Mesenchymal stem cell (in vitro differentiated cells and primary cell): ENCODE results near the gene FAM114A2.

Source experiments
- DNase-seq: peaks from one replicate; pipeline ENCODE4 v3.0.0-alpha.2; 2013
- H2AFZ ChIP-seq: one replicate; pipeline ENCODE4 v1.6.1; 2013; ENCODE audit warnings: low read depth, mild to moderate bottlenecking, control low read depth, inconsistent platforms, low read length, moderate library complexity
- H2AK5ac ChIP-seq: 2 replicates; pipeline ENCODE4 v1.6.1; 2013; ENCODE audit warnings: low read length, moderate library complexity, mild to moderate bottlenecking, inconsistent platforms; ENCODE audit not compliant: severe bottlenecking
- H2BK120ac ChIP-seq: one replicate; pipeline ENCODE4 v1.6.1; 2013; ENCODE audit warnings: low read depth, mild to moderate bottlenecking, inconsistent platforms, low read length, moderate library complexity
- H2BK12ac ChIP-seq, 2 experiments: one replicate each; pipeline ENCODE4 v1.6.1; 2013; ENCODE audit warnings: inconsistent platforms in 2 of 2, low read length in 2 of 2, mild to moderate bottlenecking in 2 of 2, moderate library complexity in 2 of 2, control low read depth in 1 of 2
- H2BK15ac ChIP-seq: one replicate; pipeline ENCODE4 v1.6.1; 2013; ENCODE audit warnings: mild to moderate bottlenecking, low read depth, inconsistent platforms; ENCODE audit not compliant: poor library complexity, severe bottlenecking
- H2BK5ac ChIP-seq: 2 replicates; pipeline ENCODE4 v1.6.1; 2013; ENCODE audit warnings: low read depth, mild to moderate bottlenecking, low read length, control low read depth, inconsistent platforms; ENCODE audit not compliant: poor library complexity, severe bottlenecking
- H3K14ac ChIP-seq, 2 experiments: one replicate each; pipeline ENCODE4 v1.6.1; 2013; ENCODE audit warnings: inconsistent platforms in 2 of 2, low read length in 2 of 2, control low read depth in 1 of 2, mild to moderate bottlenecking in 1 of 2, moderate library complexity in 1 of 2
- H3K18ac ChIP-seq, 2 experiments: one replicate each; pipeline ENCODE4 v1.6.1; 2013; ENCODE audit warnings: inconsistent platforms in 2 of 2, low read length in 2 of 2, control low read depth in 1 of 2, low read depth in 1 of 2, mild to moderate bottlenecking in 1 of 2
- H3K23ac ChIP-seq, 2 experiments: one replicate each; pipeline ENCODE4 v1.6.1; 2013; ENCODE audit warnings: inconsistent platforms in 2 of 2, low read length in 2 of 2, mild to moderate bottlenecking in 2 of 2, moderate library complexity in 2 of 2, control low read depth in 1 of 2
- H3K27ac ChIP-seq: 2 replicates; pipeline ENCODE4 v1.5.1; 2013; ENCODE audit warnings: mild to moderate bottlenecking, moderate library complexity, low read length, control low read depth, inconsistent platforms; ENCODE audit not compliant: poor library complexity, severe bottlenecking
- H3K27me3 ChIP-seq, 2 experiments: 2 replicates each; pipeline versions ENCODE4 v1.6.1 to v1.7.0; 2013; ENCODE audit warnings: low read length in 2 of 2, mild to moderate bottlenecking in 2 of 2, moderate library complexity in 2 of 2, control low read depth in 1 of 2, inconsistent platforms in 1 of 2; ENCODE audit not compliant: control insufficient read depth in 1 of 2, insufficient read depth in 1 of 2
- H3K36me3 ChIP-seq, 2 experiments: 2 replicates each; pipeline versions ENCODE4 v1.6.1 to v1.7.0; 2013; ENCODE audit warnings: low read length in 2 of 2, control low read depth in 1 of 2, inconsistent platforms in 1 of 2, low read depth in 1 of 2, mild to moderate bottlenecking in 1 of 2; ENCODE audit not compliant: insufficient read depth in 2 of 2, control insufficient read depth in 1 of 2
- H3K4ac ChIP-seq, 2 experiments: one replicate each; pipeline ENCODE4 v1.6.1; 2013; ENCODE audit warnings: inconsistent platforms in 2 of 2, low read length in 2 of 2, mild to moderate bottlenecking in 2 of 2, moderate library complexity in 2 of 2, control low read depth in 1 of 2, low read depth in 1 of 2
- H3K4me1 ChIP-seq: 2 replicates; pipeline ENCODE4 v1.6.1; 2013; ENCODE audit warnings: low read depth, low read length, control low read depth; ENCODE audit not compliant: control insufficient read depth, insufficient read depth
- H3K4me2 ChIP-seq: 2 replicates; pipeline ENCODE4 v1.6.1; 2013; ENCODE audit warnings: low read length, mild to moderate bottlenecking, inconsistent platforms; ENCODE audit not compliant: poor library complexity, severe bottlenecking
- H3K4me3 ChIP-seq, 2 experiments: 2 replicates each; pipeline versions ENCODE4 v1.5.1 to v1.7.0; 2013; ENCODE audit warnings: low read length in 2 of 2, mild to moderate bottlenecking in 2 of 2, control low read depth in 1 of 2, low read depth in 1 of 2; ENCODE audit not compliant: insufficient read depth in 1 of 2
- H3K79me1 ChIP-seq: replicated peaks from 2 replicates; pipeline ENCODE4 v1.6.1; 2013; ENCODE audit warnings: mild to moderate bottlenecking, control low read depth, low read length, inconsistent platforms; ENCODE audit not compliant: poor library complexity, severe bottlenecking
- H3K9ac ChIP-seq: 2 replicates; pipeline ENCODE4 v1.7.0; 2013; ENCODE audit warnings: mild to moderate bottlenecking, low read length, moderate library complexity
- H3K9me3 ChIP-seq: 2 replicates; pipeline ENCODE4 v1.7.0; 2013; ENCODE audit warnings: mild to moderate bottlenecking, low read length; ENCODE audit not compliant: control insufficient read depth
- H4K8ac ChIP-seq: one replicate; pipeline ENCODE4 v1.6.1; 2013; ENCODE audit warnings: inconsistent platforms, mild to moderate bottlenecking, low read length, moderate library complexity
- H4K91ac ChIP-seq: one replicate; pipeline ENCODE4 v1.6.1; 2013; ENCODE audit warnings: mild to moderate bottlenecking, low read length, inconsistent platforms
- WGBS: methylation state at CpG from one replicate; pipeline ENCODE4 v1.1.7; 2013; ENCODE audit warnings: mixed read lengths; 5-methylcytosine and 5-hydroxymethylcytosine counted together

FAM114A2 gene

DNA sequence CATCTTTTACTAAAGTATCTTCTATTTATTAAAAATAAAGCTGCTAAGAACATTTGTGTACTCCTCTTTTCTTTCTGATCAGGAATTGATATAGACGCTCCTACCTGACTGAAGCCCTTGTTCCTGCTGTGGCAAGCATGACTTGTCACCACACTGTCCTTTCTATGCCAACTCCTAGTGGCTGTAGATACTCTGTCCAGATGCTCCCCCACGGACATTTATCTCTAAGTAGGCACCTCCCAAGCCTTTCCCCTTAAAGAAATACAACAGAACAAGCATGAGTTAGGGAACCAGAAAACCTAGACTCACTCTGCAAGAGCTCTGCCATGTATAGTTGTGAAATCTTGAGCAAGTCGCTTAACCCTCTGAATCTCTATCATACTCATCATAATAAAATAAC, 53.2 kb downstream of the FAM114A2 start:
- Histone ChIP-seq H2BK12ac (no peak overlapping the region), H4K8ac (no peak overlapping the region), H3K79me1 (no peaks in the 10 kb centered on the region), H2BK120ac (no peak overlapping the region), H3K14ac (no peak overlapping the region), H3K4me2 (no peak overlapping the region), H3K27me3 (no peaks in the 10 kb centered on the region), H2AFZ (no peak overlapping the region), H4K91ac (no peak overlapping the region), H3K27ac (no peak overlapping the region), H3K4me3 (no peak overlapping the region), H3K4me1 (no peaks in the 10 kb centered on the region), H3K4ac (no peak overlapping the region), H2AK5ac (no peak overlapping the region), H2BK15ac (no peak overlapping the region), H3K36me3 (no peaks in the 10 kb centered on the region), H2BK5ac (no peak overlapping the region), H3K9ac (no peak overlapping the region), H3K9me3 (no peaks in the 10 kb centered on the region), H3K18ac (no peak overlapping the region), H3K23ac (no peak overlapping the region)
- WGBS: 67% methylated on average over 2 of the region's 3 CpGs
- no peak for DNase-seq

DNA sequence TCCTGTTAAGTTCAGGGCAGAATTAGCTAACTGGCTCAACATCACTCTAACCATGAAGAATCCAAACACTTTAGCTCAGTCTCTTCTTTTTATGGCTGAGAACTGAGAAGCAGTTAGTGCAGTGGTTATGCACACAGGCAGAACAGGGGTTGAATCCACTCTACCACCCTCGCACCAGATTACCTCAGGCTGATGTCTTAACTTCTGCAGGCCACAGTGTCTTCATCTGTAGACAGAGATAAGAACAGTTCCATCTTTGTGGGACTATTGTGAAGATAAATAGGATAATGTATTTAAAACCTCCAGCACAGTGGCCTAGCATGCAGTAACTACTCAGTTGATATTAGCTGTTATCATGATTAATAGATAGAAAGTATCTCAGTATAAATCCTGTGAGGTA, 54.8 kb downstream of the FAM114A2 start:
- no peak overlapping the region for H2AK5ac ChIP-seq
- no peak overlapping the region for H4K91ac ChIP-seq
- no peak for DNase-seq
- H2BK15ac ChIP-seq: no peak overlapping the region
- 100% methylated on average over 1 of the region's 1 CpG for WGBS
- H3K4me2 ChIP-seq: no peak overlapping the region
- H3K79me1 ChIP-seq: no peaks in the 10 kb centered on the region
- H3K27ac ChIP-seq: no peak overlapping the region
- H3K36me3 ChIP-seq: no peaks in the 10 kb centered on the region
- H3K4me1 ChIP-seq: no peaks in the 10 kb centered on the region
- no peak overlapping the region for H3K14ac ChIP-seq
- H3K18ac ChIP-seq: no peak overlapping the region
- no peaks in the 10 kb centered on the region for H3K27me3 ChIP-seq
- H2AFZ ChIP-seq: no peak overlapping the region
- H2BK120ac ChIP-seq: no peak overlapping the region
- H3K9ac ChIP-seq: no peak overlapping the region
- H3K23ac ChIP-seq: no peak overlapping the region
- H2BK5ac ChIP-seq: no peak overlapping the region
- H4K8ac ChIP-seq: no peak overlapping the region
- H3K9me3 ChIP-seq: no peaks in the 10 kb centered on the region
- no peak overlapping the region for H3K4me3 ChIP-seq
- H3K4ac ChIP-seq: no peak overlapping the region
- no peak overlapping the region for H2BK12ac ChIP-seq

DNA sequence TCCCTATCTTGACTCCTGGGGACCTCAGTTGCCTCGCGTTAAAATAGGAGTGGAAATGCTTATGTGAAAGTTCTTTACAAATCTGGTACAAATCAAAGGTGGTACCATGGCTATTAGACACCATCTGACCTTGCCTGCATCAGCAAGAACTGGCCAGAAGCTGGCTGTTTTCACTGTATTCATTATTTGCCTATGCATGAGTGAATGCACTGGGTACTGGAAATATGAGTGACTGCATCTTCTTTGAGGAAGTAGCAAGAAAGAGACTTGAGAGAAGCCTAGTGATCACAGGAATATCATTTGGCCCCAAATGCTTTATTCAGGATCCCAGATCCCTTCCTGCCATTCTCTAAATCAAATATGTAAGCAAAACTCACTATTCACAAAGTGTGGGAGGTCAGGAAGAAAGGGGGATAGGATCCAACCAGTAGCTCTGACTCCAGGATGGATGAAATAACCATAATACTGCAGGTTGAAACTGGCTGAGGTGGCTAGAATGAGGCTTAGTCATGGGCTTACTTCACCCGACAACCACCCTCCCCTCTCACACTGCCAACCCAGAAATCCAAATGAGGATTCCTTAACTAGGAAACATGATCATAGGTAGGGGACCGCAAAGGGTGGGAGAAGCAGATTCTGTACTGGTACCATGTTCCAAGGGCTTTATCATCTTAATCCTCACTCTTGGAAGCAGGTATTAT, 56.7 kb downstream of the FAM114A2 start:
- Histone ChIP-seq H3K4ac (no peak overlapping the region), H3K27ac (no peak overlapping the region), H2BK5ac (no peak overlapping the region), H3K4me1 (no peaks in the 10 kb centered on the region), H2BK120ac (no peak overlapping the region), H3K9me3 (no peaks in the 10 kb centered on the region), H3K36me3 (no peaks in the 10 kb centered on the region), H3K27me3 (peaks cover 5 to 10% of the 10 kb centered on the region in 2 experiments), H2AFZ (no peak overlapping the region), H2AK5ac (no peak overlapping the region), H3K18ac (no peak overlapping the region), H3K4me3 (no peak overlapping the region), H3K9ac (no peak overlapping the region), H4K8ac (no peak overlapping the region), H3K4me2 (no peak overlapping the region), H3K79me1 (no peaks in the 10 kb centered on the region), H3K14ac (no peak overlapping the region), H2BK15ac (no peak overlapping the region), H2BK12ac (no peak overlapping the region), H4K91ac (no peak overlapping the region), H3K23ac (no peak overlapping the region)
- DNase-seq: no peak
- WGBS: 96% methylated on average over 2 of the region's 4 CpGs

- WGBS: 68% methylated on average over 3 of the region's 4 CpGs
- no peak for DNase-seq
Measured at GRCh38 chr5:153979028-153979783, 59.5 kb downstream of the FAM114A2 start.

More at GRCh38 chr5:153979028-153979783, 59.5 kb downstream of the FAM114A2 start:
- Histone ChIP-seq H3K18ac (no peak overlapping the region), H2BK15ac (no peak overlapping the region), H2BK120ac (no peak overlapping the region), H3K23ac (no peak overlapping the region), H4K8ac (no peak overlapping the region), H2AK5ac (no peak overlapping the region), H3K4me1 (no peaks in the 10 kb centered on the region), H3K4ac (no peak overlapping the region), H3K36me3 (no peaks in the 10 kb centered on the region), H3K9ac (no peak overlapping the region), H3K9me3 (no peaks in the 10 kb centered on the region), H4K91ac (no peak overlapping the region), H3K4me3 (no peak overlapping the region), H3K27ac (no peak overlapping the region), H3K4me2 (no peak overlapping the region), H2BK5ac (no peak overlapping the region), H2AFZ (no peak overlapping the region), H3K79me1 (no peaks in the 10 kb centered on the region), H3K14ac (no peak overlapping the region), H3K27me3 (peaks cover 14 to 23% of the 10 kb centered on the region in 2 experiments), H2BK12ac (no peak overlapping the region)
